Gastrocnemius medialis (tissue), 4 donors: ENCODE results near the gene CLDND2.

Source experiments
- CTCF ChIP-seq, 5 experiments: fragments of 450-650 bp in 3 of 5; fragments of 200-600 bp in 2 of 5; sonication (generic) in 2 of 5; IDR thresholded peaks in 4 of 5; conservative IDR thresholded peaks in 1 of 5; 1 replicate in 4 of 5; 2 replicates in 1 of 5; pipeline ENCODE4 v1.5.1; 2016 to 2019; ENCODE audit warnings: antibody characterized with exemption in 5 of 5, mild to moderate bottlenecking in 3 of 5, moderate library complexity in 3 of 5
- POLR2A ChIP-seq, 2 donors: fragments of 450-650 bp; IDR thresholded peaks; one replicate each; pipeline ENCODE4 v1.6.1; 2017; ENCODE audit warnings: antibody characterized with exemption in 2 of 2, mild to moderate bottlenecking in 2 of 2, moderate library complexity in 2 of 2

DNA sequence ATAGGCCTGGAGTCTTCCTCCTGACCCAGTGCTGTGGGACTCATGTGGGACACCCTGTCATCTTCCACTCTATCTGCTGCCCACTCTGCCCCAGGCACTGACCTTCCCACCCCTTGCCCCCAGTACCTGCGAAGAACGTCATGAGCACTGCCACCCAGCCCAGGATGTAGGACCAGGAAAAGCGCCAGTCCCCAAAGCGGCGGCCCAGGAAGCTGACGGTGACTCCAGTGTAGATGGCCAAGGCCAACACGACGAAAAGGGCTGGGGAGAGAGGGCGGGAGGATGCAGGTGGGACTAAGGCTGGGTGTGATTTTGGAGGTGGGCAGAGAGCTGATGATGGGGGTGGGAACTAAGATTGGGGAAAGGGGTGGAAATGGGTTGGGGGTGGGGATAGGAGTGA, 11.6 kb upstream of the CLDND2 start:
- TF ChIP-seq CTCF (IDR thresholded peaks at IDR 0.05 in 4 of 5, conservative IDR thresholded peaks at IDR 0.05 in 1 of 5), result no peak
- TF ChIP-seq POLR2A (IDR thresholded peaks at IDR 0.05), result no peak
